GM19455 (cell line): ENCODE data around the gene ICAM3.
"Not testable (repeated sequence)": the region's sequence is repeated elsewhere in the genome, so short reads cannot be mapped to it uniquely, and the experiment has no call there.

Experiments used
- ATAC-seq: cut with Tn5 transposase; IDR thresholded peaks from one replicate; pipeline ENCODE4 v1.9.1; 2021; ENCODE audit not compliant: unreplicated experiment

ICAM3 gene, protein sequence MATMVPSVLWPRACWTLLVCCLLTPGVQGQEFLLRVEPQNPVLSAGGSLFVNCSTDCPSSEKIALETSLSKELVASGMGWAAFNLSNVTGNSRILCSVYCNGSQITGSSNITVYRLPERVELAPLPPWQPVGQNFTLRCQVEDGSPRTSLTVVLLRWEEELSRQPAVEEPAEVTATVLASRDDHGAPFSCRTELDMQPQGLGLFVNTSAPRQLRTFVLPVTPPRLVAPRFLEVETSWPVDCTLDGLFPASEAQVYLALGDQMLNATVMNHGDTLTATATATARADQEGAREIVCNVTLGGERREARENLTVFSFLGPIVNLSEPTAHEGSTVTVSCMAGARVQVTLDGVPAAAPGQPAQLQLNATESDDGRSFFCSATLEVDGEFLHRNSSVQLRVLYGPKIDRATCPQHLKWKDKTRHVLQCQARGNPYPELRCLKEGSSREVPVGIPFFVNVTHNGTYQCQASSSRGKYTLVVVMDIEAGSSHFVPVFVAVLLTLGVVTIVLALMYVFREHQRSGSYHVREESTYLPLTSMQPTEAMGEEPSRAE

DNA sequence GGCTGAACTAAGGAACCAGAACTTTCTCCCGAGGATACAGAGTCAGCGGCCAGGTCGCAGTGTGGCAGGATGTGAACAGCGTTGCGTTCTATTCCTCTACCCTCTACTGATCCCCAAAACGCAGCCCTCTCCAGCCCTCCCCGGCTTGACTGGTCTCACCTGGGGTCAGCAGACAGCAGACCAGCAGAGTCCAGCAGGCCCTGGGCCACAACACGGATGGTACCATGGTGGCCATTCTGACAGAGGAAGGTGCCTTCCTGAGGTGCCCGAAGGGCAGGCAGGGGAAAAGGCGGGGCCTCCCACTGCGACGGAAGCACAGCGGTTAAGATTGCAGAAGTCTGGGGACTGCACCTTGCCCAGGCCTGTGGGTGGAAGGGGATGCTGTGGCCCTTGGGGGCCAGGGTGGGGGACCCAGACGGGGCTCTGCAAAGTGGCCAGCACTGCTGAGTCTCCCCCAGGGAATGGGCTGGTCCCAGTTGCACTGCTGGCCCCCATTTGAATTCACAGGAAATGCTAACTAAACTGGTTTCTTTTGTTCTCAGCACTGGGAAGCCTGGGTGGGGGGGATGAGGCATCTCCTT is at the start of gene ICAM3:
ICAM3 (minus strand) TSS at position 245 of the 581 bp plus-strand sequence; CDS start at position 235, 10 bp downstream.
- peak; percentile 57 for ATAC-seq

DNA sequence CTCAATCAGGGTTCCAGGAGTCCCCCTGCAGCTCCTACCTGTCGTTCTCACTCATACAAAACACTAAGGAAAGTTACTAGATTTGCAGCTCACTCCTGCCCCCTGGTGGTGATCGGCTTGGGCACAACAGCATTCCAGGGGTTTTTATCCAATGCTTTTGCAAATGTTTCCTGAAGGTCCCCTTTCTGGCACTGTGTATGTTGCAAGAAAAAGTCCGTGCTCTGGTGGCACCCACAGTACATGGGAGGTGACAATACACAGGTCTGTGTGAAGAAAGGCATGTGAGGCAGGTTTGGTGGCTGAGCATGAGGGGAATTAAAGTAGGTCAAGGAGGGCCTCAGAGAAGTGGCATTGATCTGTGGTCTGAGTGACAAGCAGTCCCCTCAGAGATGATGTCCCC is 49.5 kb upstream of the ICAM3 start:
- ATAC-seq = no peak

DNA sequence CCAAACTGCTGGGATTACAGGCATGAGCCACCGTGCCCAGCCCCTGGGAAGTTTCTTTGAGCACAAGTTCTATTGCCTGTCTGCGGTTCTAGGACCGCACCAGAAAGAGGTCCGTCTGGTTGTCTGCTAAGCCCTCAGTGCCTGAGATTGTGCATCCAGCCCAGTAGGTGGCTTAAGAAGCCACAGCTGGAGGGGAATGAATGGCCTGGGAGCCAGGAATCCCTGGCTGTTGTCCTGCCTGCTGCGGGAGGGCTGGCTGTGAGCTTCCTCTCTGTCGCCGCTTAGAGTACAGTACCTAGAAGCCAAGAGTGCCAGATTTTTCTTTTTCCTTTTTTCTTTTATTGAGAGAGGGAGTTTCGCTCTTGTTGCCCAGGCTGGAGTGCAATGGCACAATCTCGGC is 45.2 kb upstream of the ICAM3 start:
- ATAC-seq = no peak

DNA sequence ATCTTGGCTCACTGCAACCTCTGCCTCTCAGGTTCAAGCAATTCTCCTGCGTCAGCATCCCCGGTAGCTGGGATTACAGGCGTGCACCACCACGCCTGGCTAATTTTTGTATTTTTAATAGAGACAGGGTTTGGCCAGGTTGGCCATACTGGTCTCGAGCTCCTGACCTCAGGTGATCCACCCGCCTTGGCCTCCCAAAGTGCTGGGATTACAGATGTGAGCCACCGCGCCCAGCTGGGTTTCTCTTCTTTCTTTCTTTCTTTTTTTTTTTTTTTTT is 43.7 kb upstream of the ICAM3 start:
- not testable (repeated sequence) for ATAC-seq

DNA sequence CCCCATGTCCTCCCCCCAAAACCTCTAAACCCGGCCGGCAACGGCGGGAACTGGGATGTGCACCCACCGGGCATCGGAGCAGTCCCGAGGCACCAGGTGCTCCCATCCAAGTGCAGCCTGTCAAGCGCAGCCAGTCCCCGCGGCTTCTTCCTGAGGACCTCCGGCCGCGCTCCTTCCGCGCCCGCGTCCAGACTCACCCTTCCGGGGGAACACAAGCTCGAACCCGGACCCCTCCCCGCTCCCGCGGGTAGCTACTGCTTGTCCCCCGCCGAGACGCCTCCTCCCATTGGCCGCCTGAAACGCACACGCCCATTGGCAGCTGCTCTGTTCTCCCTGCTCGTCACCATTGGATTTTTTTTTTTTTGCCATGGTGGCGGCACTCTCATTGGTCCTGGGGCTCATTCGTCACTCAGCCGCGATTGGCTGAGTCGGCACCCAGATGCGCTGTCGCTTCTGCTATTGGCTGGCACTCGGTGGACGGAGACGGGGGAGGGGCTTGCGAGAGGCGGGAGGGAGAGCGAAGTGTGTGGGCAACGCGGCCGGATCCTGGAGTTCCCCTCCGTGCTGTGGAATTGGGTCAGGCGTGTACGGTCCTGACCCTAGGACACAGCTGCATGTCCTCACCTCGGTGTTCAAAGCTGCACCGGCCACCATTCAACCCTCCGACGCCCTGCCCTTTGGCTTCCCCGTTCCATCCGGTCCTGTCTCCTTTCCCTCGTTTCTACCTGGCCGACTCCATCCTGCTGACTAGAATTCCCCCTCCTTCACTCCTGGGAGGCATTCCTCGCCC is 41.1 kb upstream of the ICAM3 start, which contains the start of gene TYK2:
TYK2 (minus strand) TSS at position 260 of the 790 bp plus-strand sequence. CDS start 2,166 bp downstream, outside the sequence.
- ATAC-seq = peak; percentile 92

DNA sequence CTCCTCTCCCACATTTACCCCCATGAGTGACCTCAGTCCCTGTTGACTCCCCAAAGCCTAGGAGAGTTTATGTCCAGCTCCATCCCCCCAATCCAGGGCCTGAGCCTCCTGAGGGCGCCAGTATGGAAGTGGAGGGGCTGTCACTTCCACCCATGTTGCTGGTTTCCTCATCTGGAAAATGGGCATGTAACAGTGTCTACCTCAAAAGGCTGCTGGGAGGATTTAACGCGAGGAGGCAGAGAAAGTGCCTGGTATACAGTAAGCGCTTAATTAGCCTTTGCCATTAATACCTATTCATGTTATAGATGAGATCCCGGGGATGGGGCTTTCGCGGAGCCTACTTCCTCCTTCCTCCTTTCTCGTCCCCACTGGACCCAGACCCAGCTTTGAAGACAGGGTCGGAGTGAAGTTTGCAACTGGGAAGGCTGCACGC is 40.5 kb upstream of the ICAM3 start:
- ATAC-seq = no peak

DNA sequence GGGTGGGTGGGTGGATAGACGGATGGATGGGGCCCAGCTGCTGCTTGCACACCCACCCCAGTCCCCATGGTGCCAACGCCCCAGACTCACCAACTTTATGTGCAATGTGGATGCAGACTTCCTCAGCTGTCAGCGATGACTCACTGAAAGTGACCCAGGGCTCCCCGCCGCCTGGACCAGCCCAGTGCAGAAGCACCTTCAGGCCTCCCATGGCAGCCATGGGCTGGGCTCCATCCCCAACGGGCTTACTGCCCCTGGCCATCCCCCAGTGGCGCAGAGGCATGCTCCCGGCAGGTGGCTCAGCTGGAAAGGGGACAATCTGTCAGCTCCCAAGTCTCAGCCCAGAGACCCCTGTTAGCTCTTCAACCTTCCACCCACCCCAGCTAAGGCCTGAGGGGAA is 38.7 kb upstream of the ICAM3 start:
- ATAC-seq = no peak

DNA sequence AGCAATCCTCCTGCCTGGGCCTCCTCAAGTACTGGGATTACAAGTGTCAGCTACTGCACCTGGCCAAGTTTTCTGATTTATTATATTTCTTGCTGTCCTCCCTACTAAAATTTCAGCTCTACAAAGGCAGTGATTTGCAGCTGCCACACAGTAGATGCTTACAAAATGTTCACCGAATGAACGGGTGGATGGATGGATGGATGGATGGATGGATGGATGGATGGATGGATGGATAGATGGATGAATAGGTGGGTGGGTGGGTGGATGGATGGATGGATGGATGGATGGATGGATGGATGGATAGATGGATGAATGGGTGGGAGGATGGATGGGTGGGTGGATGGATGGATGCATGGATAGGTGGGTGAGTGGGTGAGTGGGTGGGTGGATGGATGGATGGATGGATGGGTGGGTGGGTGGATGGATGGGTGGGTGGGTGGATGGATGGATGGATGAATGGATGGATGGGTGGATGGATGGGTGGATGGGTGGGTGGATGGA is 37.8 kb upstream of the ICAM3 start:
- not testable (repeated sequence) for ATAC-seq

DNA sequence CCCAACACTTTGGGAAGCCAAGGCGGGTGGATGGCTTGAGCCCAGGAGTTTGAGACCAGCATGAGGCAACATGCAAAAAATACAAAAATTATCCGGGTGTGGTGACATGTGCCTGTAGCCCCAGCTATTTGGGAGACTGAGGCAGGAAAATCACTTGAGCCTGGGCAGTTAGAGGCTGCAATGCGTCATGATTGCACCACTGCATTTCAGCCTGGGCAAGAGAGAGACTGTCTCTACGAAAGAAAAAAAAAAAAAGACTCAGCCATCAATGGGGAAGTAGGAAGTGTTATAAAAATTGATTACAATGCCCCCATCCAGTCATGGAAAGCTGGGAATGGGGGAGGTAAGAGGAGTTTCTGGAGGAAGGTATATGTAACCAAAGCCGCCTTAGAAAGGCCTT is 35.5 kb upstream of the ICAM3 start:
- ATAC-seq = no peak

DNA sequence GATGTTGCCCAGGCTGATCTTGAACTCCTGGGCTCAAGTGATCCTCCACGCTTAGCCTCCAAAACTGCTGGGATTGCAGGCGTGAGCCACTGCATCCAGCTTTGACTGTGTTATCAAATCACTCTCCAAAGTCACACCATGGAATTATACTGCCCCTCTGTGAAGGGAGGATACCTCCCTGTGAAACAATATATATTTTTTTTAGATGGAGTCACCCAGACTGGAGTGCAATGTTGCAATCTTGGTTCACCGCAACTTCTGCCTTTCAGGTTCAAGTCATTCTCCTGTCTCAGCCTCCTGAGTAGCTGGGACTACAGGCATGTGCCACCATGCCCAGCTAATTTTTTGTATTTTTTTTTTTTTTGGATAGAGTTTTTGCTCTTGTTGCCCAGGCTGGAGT is 33.3 kb upstream of the ICAM3 start:
- ATAC-seq = no peak

DNA sequence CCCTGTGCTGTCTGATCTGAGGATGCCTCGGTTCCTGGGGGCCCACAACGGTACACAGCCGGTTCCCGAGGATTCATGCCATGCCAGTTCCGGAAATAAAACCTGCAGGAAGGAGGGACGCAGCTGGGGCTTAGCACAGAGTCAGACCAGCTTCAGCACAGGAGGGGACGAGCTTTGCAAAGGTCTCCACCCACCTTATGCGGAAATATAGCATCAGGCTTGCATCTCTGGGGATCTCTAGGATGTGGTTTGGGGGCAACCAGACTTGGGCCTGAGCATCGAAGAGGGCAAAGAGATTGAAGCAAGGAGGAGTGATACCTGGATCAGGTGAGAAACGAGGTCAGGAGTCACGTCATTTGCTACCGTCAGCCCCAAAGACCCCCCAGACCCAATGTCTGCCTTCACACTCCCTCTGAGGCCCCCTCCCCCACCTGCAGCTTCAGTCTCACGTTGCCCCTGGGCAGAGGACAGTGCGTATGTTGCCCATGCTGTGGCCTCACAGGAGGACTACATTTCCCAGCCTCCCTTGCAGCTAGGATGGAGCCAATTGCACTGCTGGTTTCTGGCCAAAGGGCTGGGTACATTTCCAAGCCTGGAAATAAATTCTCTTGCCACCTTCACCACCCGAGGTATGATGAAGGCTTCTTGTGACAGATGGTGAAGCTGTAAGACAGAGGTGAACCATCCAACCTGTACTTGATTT is 28.8 kb upstream of the ICAM3 start:
- no peak for ATAC-seq

DNA sequence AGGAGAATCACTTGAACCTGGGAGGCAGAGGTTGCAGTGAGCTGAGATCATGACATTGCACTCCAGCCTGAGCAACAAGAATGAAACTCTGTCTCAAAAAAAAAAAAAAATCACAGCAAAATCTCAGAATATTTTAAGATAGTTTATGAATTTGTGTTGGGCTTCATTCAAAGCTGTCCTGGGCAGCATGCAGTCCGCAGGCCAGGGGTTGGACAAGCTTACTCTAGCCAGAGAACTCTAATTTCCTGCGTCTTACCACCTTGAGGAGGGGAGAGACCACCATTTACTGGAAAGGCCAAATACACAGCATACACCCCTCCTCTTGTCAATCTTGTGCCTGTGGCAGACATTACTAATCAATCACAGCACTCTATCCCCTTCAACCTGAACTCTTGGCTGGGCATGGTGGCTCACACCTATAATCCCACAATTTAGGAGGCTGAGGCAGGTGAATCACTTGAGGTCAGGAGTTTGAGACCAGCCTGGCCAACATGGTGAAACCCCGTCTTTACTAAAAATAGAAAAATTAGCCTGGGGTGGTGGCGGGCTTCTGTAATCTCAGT is 27.6 kb upstream of the ICAM3 start:
- ATAC-seq = not testable (repeated sequence)

DNA sequence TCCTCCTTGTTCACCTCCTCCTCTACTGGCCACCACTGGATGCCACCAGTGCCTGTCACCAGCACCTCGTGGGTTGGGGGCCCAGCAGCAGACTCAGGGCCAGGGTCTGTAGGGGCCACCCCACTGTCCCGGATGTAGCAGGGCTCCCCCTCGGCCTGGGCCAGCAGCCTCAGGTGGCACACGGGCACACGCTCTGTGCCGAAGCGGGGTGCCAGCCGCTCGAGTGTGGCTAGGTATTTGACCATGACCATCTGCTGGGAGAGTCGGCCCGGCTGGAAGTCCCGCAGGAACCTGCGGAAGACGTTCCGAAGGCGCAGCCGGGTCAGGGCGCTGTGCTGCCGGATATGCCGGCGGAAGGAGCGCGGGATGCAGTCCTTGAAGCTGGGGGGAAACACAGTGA is 26.1 kb upstream of the ICAM3 start:
- ATAC-seq = no peak

DNA sequence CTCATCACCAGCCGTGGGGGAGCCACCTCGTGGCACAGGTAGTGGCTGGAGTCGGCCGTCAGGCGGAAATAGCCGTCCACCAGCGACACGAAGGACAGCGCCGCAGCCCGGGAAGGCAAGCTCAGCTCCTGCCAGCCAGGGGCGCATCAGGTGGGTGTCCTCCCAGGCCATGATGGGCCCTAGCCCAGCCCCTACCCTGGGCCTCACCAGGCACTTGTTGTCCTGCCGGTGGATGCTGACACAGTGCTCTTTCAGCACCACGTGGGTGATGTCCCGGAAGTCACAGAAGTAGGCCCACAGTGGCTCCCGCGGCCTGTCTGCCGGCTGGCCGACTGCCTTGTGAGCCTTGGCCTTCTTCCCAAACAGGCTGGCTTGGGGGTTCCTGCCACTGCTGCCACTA is 25.2 kb upstream of the ICAM3 start:
- no peak for ATAC-seq

DNA sequence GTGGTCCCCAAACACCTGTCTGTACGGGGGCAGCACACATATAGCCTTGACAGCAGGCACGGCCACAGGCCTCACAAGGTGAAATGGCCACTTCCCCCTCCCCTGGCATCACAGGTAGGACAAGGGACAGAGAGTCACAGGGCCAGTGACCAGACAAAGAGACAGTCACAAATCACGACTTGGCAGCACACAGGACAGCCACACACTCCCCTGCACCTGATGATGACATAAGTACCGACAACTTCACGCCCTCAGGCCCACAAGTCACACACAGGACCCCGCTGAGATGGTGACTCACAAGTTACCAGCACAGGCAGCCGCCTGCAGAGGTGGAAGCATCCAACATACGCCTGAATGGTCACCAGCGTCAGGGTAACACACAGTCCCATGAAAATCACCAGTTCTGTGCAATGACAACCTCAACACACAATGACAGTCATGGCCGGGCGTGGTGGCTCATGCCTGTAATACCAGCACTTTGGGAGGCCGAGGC is 24.4 kb upstream of the ICAM3 start:
- no peak for ATAC-seq

DNA sequence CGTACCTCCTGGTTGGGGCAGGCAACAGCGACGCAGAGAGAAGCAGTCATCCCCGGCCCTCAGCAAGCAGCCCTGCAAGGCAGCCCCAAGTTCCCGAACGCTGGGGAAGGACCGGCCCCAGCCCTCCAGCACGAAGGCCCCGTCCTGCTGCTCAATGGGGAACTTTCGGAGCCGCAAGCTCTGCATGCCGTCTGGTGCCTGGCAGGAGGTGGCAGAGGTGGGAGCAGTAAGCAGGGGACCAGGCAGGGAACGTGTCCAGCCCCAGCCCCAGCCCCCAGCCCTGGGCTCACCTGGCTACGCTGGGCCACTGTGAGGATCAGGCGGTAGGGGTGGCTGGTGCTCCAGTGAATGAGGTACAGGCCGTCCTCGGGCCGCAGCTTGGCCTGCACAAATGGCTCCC is 22.8 kb upstream of the ICAM3 start:
- ATAC-seq = no peak

DNA sequence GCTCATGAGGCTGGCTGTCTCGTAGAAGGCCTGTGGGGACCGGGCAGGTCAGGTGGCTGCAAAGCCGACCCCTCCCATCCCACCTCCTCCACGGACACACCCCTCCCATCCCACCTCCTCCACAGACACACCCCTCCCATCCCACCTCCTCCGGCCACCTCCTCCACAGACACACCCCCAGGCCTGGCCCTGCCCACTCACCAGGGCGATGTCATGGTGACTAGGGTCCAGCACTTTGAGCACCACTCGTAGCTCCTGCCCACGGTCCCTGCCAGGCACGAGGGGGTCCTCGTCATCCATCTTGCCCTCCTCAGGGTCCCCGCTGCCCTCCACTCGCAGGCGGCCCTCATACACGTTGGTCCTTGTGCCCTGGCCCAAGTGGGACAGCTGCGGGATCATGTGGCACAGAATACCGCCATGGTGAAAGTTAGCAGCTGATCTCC is 22.2 kb upstream of the ICAM3 start:
- no peak for ATAC-seq

DNA sequence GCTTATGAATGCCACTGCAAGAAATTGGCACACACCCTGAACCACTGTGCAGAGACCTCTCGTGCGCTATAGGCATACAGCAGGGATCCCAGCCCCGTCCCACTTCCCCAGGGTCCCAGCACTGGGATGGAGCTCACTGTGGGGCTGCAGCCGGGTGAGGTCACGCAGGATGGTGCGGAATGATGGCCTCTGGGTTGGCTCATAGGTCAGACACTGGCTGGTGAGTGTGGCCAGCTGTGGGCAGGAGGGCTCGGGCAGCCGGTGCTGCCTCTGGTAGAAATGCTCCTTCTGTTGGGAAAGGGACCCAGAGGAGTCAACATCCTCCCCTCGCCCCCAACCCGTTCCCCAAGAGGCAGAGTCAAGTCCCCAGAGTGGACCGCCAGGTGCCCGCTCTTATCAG is 17.0 kb upstream of the ICAM3 start:
- ATAC-seq = no peak

DNA sequence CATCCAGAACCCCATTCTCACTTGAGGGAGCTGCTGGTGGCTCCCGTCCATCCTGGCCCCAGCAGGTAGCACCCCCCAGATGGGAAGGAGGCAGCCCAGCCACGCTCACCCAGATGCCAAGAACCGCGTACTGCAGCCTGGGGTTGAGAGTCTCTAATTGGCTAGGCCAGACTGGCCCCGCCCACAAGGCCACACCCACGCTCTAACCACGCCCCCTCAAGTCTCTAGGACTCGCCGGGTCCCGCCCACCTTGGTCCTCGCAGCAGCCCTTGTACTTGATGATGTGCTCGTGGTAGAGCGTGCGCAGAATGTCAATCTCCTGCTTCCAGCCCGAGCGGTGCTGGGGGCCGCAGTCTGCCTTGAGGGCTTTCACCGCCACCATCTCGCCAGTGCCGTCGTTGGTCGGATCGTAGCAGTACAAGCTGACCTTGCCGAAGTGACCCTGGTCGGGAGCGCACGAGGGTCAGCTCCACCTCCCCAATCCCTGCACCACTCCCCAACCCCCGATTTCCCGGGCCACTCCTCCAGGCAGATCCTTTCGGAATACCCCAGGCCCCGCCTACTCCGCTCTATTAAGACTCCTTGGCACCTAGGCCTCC is 14.5 kb upstream of the ICAM3 start:
- ATAC-seq = no peak
